GM04504 (cell line): ENCODE data around the gene EHF.
"Not testable (repeated sequence)": the region's sequence is repeated elsewhere in the genome, so short reads cannot be mapped to it uniquely, and the experiment has no call there.

Experiments used
- DNase-seq: peaks from one replicate; pipeline ENCODE4 v3.0.0-alpha.2; 2012; ENCODE audit warnings: low read depth

The EHF gene

GRCh38 chr11:34668583-34669053, 47.7 kb downstream of the EHF start:
- no peak for DNase-seq

GRCh38 chr11:34669458-34669857, 48.6 kb downstream of the EHF start:
- no peak for DNase-seq

- DNase-seq: no peak
Observed at GRCh38 chr11:34671117-34671516, 50.2 kb downstream of the EHF start.

GRCh38 chr11:34671946-34672345, 51.1 kb downstream of the EHF start:
- DNase-seq: no peak

GRCh38 chr11:34674038-34674437, 53.1 kb downstream of the EHF start:
- no peak for DNase-seq

GRCh38 chr11:34676227-34676626, 55.3 kb downstream of the EHF start:
- no peak for DNase-seq

GRCh38 chr11:34679681-34680080, 58.8 kb downstream of the EHF start:
- DNase-seq: no peak

GRCh38 chr11:34680206-34680605, 59.3 kb downstream of the EHF start:
- DNase-seq: no peak

- peak; percentile 17 for DNase-seq
Observed at GRCh38 chr11:34680918-34681586, 60.2 kb downstream of the EHF start.

GRCh38 chr11:34682825-34683224, 61.9 kb downstream of the EHF start:
- DNase-seq: no peak

- DNase-seq: no peak
Observed at GRCh38 chr11:34683396-34683795, 62.5 kb downstream of the EHF start.

GRCh38 chr11:34685864-34686263, 65.0 kb downstream of the EHF start:
- no peak for DNase-seq

GRCh38 chr11:34692299-34692698, 71.4 kb downstream of the EHF start:
- not testable (repeated sequence) for DNase-seq

GRCh38 chr11:34696862-34697261, 76.0 kb downstream of the EHF start:
- no peak for DNase-seq

GRCh38 chr11:34706709-34707461, 86.0 kb downstream of the EHF start:
- no peak for DNase-seq

GRCh38 chr11:34707462-34707840, 86.6 kb downstream of the EHF start:
- DNase-seq: no peak
